GM12801 (cell line): ENCODE data around the gene LCN10.

Source experiments
- CTCF ChIP-seq: IDR thresholded peaks from one replicate; pipeline ENCODE4 v1.5.1; 2011; ENCODE audit warnings: control low read depth; ENCODE audit not compliant: insufficient read length; ENCODE audit errors: extremely low read depth

The LCN10 gene

DNA sequence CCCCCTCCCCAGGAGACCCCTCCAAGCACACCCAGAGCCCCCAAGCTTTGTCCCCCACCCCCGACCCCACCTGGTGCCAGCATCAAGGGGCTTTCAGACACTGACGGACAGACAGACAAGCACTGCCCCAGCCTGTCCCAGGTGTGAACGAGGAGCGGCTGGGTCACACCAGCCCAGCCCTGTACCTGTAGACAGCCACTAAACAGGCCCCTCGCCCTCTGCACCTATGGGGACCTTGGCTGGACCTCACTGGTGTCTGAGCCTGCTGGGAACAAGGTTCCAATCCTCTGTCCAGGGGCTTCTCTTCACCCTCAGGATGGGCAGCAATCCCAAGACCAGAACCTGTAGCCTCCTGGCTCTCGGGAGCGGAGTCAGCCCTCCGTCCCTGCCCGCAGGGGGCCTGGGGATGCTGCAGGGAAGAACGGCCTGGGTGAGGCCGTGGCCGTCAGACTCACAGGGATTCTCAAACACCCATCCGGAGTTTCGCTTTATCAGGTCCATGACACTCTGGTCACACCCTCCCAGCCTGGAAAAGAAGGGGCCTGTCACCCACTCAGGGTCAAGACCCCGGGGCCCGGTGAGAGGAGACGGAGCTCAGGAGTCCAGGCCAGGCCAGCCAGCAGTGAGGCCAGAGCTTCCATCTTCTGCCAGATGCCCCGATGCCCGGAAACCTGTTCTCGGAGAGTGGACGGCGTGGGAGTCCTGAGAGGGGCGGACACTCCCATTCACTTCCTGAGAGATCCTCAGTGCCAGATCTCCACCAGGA is 2.8 kb upstream of the LCN10 start:
- TF ChIP-seq CTCF: no peak

DNA sequence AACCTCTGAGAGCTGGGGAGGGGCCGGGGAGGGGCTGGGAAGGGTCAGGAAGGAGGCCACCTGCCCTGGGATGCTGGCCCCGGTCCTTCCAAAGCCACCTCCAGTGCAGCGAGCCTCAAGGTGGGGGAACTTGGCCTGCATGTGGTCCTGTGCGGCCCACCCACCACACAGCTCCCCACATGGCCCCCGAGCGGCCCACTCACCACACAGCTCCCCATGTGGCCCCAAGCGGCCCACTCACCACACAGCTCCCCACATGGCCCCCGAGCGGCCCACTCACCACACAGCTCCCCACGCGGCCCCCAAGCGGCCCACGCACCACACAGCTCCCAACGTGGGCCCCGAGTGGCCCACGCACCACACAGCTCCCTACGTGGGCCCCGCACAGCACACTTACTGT is 2.0 kb upstream of the LCN10 start:
- TF ChIP-seq CTCF: no peak

DNA sequence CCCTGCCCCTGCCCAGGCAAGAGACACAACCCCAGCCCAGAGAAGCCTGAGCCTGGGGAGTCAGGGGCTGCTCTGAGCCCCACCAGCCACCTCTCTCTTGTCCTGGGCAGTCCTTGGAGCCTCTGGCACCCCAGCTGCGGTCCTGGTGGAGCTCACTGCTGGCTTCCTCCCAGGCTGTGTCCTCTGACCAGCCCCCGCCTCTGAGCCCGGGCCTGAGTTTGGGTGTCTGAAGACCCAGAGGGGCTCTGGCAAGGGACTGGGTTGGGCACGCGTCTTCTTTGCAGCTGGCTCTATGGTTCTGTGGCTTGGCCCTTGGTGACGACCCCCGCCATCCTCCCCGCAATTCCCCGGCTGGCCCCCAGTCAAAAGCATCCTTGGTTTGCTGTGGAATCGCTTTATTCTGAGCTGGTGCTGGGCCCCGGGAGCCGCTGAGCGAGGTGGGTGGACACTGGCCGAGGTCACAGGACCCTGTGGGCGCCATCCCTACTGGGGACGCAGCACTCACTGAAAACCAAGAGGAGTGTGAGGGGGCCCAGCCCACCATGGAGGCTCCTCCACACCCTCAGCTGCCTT is 985 bp upstream of the LCN10 start:
- TF ChIP-seq CTCF: no peak

DNA sequence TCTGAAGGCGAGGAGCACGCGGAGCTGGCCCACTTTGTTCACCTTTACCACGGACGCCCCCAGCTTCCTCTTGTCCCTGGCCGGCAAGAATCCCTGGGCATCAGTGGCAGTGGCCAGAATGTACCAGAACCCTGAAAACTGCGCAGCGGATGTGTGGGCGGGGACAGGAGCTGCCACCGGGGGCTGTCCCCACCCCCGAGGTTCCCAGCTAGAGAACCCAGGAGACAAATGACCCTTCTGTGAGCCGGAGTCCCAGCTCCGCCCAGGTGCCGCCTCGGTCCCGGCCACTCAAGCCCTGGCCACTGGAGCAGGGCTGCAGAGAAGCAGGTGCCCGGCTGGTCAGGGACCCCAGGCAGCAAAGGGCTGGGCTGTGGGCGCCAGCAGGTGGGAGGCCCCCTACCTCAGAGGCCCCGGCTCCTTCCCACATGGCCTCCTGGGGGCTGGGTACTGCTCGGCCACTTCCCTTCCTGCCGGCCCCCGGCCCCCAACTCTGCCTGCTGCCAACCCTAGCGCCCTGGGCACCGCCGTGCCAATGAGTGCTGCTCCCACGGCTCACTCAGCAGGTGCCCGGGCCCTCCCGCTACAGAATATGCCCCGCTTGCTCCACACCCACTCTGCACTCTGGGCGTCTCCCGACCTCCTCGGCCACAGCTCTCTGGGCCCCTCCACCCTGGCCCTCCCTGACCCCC is 713 bp downstream of the LCN10 start:
- no peak for TF ChIP-seq CTCF

- TF ChIP-seq CTCF: no peak
Observed at GRCh38 chr9:136740971-136741882, 1.5 kb downstream of the LCN10 start.

DNA sequence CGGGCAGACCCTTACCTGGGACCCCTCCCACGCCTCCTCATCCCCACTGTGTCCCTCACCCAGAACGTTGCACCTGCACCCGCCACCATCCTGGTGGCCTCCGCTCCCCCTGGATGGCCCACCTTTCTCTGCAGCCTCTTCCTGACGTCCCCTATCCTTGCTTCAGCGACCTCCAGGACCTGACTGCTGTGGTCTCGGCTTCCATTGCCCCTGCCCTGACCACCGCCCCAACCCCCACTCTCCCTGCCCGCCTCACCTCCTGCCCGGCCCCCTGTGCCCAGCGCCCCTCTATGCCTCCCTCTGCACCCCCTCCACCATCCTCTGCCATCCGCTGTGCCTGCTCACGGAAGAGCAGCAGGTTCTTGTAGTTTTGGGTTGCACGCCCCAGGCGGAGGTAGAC is 2.2 kb downstream of the LCN10 start:
- no peak for TF ChIP-seq CTCF

GRCh38 chr9:136740069-136740468 is 2.7 kb downstream of the LCN10 start:
- TF ChIP-seq CTCF: no peak
